Activated T-helper 2 cell treated with anti-CD3 and anti-CD28 coated beads, Interferon-gamma antibody, Interleukin-2, Interleukin-4, amounts not matched to agents 10 μg/mL and 5 μg/mL and 100 μg/mL, durations not matched to agents 14 hours and 24 hours and 36 hours (primary cell): Measurements from ENCODE around the gene METTL4. TPM values are rescaled to one million over a fixed set of nuclear protein-coding genes. Genes with fewer than 3 reads are reported as not detected.

Source experiments
- DNase-seq: peaks from one replicate; pipeline ENCODE4 v3.0.0; 2021; ENCODE audit warnings: low spot score
- H3K27ac Mint-ChIP-seq: one replicate; pipeline ENCODE4 v1.8.0; 2021; ENCODE audit warnings: mixed read lengths
- H3K27me3 Mint-ChIP-seq: one replicate; pipeline ENCODE4 v1.8.0; 2021; ENCODE audit warnings: low read depth, mixed read lengths
- H3K36me3 Mint-ChIP-seq: one replicate; pipeline ENCODE4 v1.8.0; 2021; ENCODE audit warnings: low read depth, mixed read lengths
- H3K4me1 Mint-ChIP-seq: one replicate; pipeline ENCODE4 v1.8.0; 2021; ENCODE audit warnings: low read depth, mixed read lengths
- H3K4me3 Mint-ChIP-seq: one replicate; pipeline ENCODE4 v1.8.0; 2021; ENCODE audit warnings: low read depth, mild to moderate bottlenecking, moderate library complexity, mixed read lengths
- H3K9me3 Mint-ChIP-seq: one replicate; pipeline ENCODE4 v1.8.0; 2021; ENCODE audit warnings: mixed read lengths
- intact Hi-C: fragments of 100-400 bp; cut with micrococcal nuclease; formaldehyde crosslinking; loops from one replicate; pipeline ENCODE4 v1.15.1; 2023
- total RNA-seq: library from RNA; stranded (reverse); gene quantifications from 2 replicates; pipeline ENCODE4 v1.2.3, GENCODE V29; 2022

Gene METTL4
- total RNA-seq, 1 donor from 2014 or later: 17.8 TPM

GRCh38 chr18:2511451-2511850, 59.9 kb downstream of the METTL4 start:
- intact Hi-C loops: no loop called here
- peaks cover 14% of the 10 kb centered on the region for H3K4me1 Mint-ChIP-seq

DNA sequence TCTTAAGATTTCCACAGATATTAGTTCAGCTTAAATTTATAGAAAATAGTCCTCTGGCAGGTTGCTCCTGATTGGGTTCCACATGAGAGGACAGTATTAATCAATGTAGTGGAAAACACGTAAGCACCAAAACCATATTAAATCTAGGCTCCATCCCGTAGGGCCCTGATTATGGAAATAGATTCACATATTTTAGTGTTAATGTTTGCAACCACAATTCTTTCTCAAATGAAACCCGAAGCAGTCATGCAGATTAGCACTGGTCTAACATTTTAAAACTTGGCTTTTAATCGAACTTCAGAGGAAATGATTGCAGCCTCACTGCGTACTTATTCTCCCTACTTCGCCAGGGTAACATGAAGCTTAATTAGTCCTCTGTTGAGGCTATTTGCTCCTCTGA, 60.9 kb downstream of the METTL4 start:
- Mint-ChIP-seq H3K27me3 (peaks cover 3% of the 10 kb centered on the region), H3K9me3 (no peaks in the 10 kb centered on the region), H3K4me1 (peaks cover 4% of the 10 kb centered on the region), H3K36me3 (no peaks in the 10 kb centered on the region), H3K4me3 (no peak overlapping the region), H3K27ac (no peak overlapping the region)
- intact Hi-C loops: no loop called here
- DNase-seq: no peak

More at GRCh38 chr18:2511451-2511850, 59.9 kb downstream of the METTL4 start:
- no peak for DNase-seq
- H3K27ac Mint-ChIP-seq: no peak overlapping the region
- no peak overlapping the region for H3K4me3 Mint-ChIP-seq
- no peaks in the 10 kb centered on the region for H3K36me3 Mint-ChIP-seq
- no peaks in the 10 kb centered on the region for H3K9me3 Mint-ChIP-seq
- peaks cover 3% of the 10 kb centered on the region for H3K27me3 Mint-ChIP-seq

GRCh38 chr18:2508678-2509077, 62.6 kb downstream of the METTL4 start:
- H3K36me3 Mint-ChIP-seq: no peaks in the 10 kb centered on the region
- intact Hi-C loops: no loop called here
- H3K4me1 Mint-ChIP-seq: no peaks in the 10 kb centered on the region
- no peak for DNase-seq
- peaks cover 5% of the 10 kb centered on the region for H3K27me3 Mint-ChIP-seq
- H3K27ac Mint-ChIP-seq: no peak overlapping the region
- no peaks in the 10 kb centered on the region for H3K9me3 Mint-ChIP-seq
- no peak overlapping the region for H3K4me3 Mint-ChIP-seq

DNA sequence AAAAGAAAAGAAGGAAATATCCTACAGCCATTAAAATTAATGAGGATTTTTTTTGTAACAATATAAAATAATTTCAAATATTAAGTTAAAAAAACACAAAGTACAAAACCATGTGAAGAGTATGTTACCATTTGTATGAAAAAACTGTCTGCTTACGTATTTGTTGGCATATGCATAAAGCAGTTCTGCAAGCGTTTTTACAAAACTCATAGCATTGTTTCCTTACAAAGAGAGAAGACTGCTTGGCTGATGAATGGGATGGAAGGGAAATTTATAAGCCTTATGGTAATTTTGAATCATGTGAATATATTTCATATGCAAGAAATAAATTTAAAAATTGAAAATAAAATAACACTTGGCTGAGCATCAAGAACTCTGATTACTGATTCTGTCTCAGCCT, 63.1 kb downstream of the METTL4 start:
- intact Hi-C loops: no loop called here
- no peaks in the 10 kb centered on the region for H3K4me1 Mint-ChIP-seq
- H3K36me3 Mint-ChIP-seq: no peaks in the 10 kb centered on the region
- no peaks in the 10 kb centered on the region for H3K9me3 Mint-ChIP-seq
- H3K27me3 Mint-ChIP-seq: peaks cover 5% of the 10 kb centered on the region
- no peak overlapping the region for H3K27ac Mint-ChIP-seq
- no peak for DNase-seq
- H3K4me3 Mint-ChIP-seq: no peak overlapping the region

GRCh38 chr18:2504642-2505041, 66.7 kb downstream of the METTL4 start:
- Mint-ChIP-seq H3K9me3 (no peaks in the 10 kb centered on the region), H3K27ac (no peak overlapping the region), H3K36me3 (no peaks in the 10 kb centered on the region), H3K4me1 (no peaks in the 10 kb centered on the region), H3K27me3 (peaks cover 4% of the 10 kb centered on the region), H3K4me3 (no peak overlapping the region)
- intact Hi-C loops: no loop called here
- DNase-seq: no peak

GRCh38 chr18:2502880-2503279, 68.4 kb downstream of the METTL4 start:
- Mint-ChIP-seq H3K27me3 (peaks cover 4% of the 10 kb centered on the region), H3K27ac (no peak overlapping the region), H3K36me3 (no peaks in the 10 kb centered on the region), H3K4me3 (no peak overlapping the region), H3K9me3 (no peaks in the 10 kb centered on the region), H3K4me1 (no peaks in the 10 kb centered on the region)
- intact Hi-C loops: no loop called here
- DNase-seq: no peak

GRCh38 chr18:2502394-2502793, 68.9 kb downstream of the METTL4 start:
- H3K4me1 Mint-ChIP-seq: no peaks in the 10 kb centered on the region
- H3K4me3 Mint-ChIP-seq: no peak overlapping the region
- H3K36me3 Mint-ChIP-seq: no peaks in the 10 kb centered on the region
- no peaks in the 10 kb centered on the region for H3K9me3 Mint-ChIP-seq
- intact Hi-C loops: no loop called here
- peaks cover 4% of the 10 kb centered on the region for H3K27me3 Mint-ChIP-seq
- H3K27ac Mint-ChIP-seq: no peak overlapping the region
- no peak for DNase-seq

- DNase-seq: no peak
- Mint-ChIP-seq H3K4me1 (no peaks in the 10 kb centered on the region), H3K27ac (no peak overlapping the region), H3K9me3 (no peaks in the 10 kb centered on the region), H3K4me3 (no peak overlapping the region), H3K27me3 (peaks cover 1% of the 10 kb centered on the region), H3K36me3 (no peaks in the 10 kb centered on the region)
- intact Hi-C loops: no loop called here
Observed at GRCh38 chr18:2497797-2498196, 73.5 kb downstream of the METTL4 start.

DNA sequence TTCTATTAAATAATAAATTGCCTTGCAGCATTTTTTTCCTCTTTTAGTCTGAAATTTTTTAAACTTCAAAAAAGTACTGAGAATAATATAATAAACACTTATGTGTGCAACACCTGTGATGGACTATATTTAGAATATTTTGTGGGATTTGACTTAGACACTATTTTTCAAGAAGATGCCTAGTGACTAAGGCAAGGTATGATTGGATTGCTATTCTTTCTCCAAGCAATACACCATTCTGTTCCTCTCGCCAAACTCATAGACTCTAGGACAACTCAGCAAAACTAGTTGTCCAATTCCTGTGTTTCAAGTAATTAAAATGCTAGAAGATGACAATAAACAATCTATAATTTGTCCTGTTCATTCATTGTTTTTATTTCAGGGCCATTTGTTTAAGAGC, 75.9 kb downstream of the METTL4 start:
- H3K4me1 Mint-ChIP-seq: no peaks in the 10 kb centered on the region
- DNase-seq: no peak
- intact Hi-C loops: no loop called here
- no peaks in the 10 kb centered on the region for H3K27me3 Mint-ChIP-seq
- no peak overlapping the region for H3K27ac Mint-ChIP-seq
- H3K36me3 Mint-ChIP-seq: no peaks in the 10 kb centered on the region
- no peaks in the 10 kb centered on the region for H3K9me3 Mint-ChIP-seq
- H3K4me3 Mint-ChIP-seq: no peak overlapping the region

DNA sequence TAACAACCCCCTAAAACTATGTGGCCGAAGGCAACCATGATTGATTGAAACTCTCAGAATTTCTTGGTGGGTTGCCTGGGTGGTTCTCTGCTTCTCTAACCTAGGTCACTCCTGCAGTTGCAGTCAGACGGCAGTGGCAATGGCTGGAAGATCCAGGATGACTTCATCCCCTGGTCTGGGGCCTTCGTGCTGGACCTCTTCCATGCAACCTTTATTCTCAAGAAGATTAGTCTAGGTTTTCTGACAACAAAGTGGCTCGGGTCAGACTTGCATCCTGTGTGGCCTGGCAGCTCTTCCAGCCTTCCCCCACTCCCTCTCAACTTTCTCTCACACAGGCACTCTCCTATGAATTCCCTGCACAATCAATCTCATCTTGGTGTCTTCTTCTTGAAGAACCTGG, 76.4 kb downstream of the METTL4 start:
- H3K4me3 Mint-ChIP-seq: no peak overlapping the region
- H3K27me3 Mint-ChIP-seq: no peaks in the 10 kb centered on the region
- H3K4me1 Mint-ChIP-seq: no peaks in the 10 kb centered on the region
- no peak for DNase-seq
- intact Hi-C loops: no loop called here
- no peaks in the 10 kb centered on the region for H3K9me3 Mint-ChIP-seq
- H3K36me3 Mint-ChIP-seq: no peaks in the 10 kb centered on the region
- H3K27ac Mint-ChIP-seq: no peak overlapping the region

Other genes starting within 250 kb of the METTL4 start
- 41.5 and 43.0 TPM in 2 replicates for gene NDC80, start 52 bp upstream of the METTL4 start, total RNA-seq
- 100 and 101 TPM in 2 replicates for gene SMCHD1, start 84.2 kb upstream of the METTL4 start, total RNA-seq